Immature natural killer cell (primary cell): Measurements from ENCODE around the gene MXD4. TPM values are rescaled to one million over a fixed set of nuclear protein-coding genes. Genes with fewer than 3 reads are reported as not detected.

ENCODE experiments used
- DNase-seq, 3 donors: peaks; one replicate each; pipeline ENCODE4 v3.0.0; 2022; ENCODE audit warnings: mixed read lengths in 1 of 3
- H3K27ac Mint-ChIP-seq, 6 donors: one replicate each; pipeline ENCODE4 v1.8.0; 2020; ENCODE audit warnings: mixed read lengths in 6 of 6, mild to moderate bottlenecking in 5 of 6, inconsistent platforms in 4 of 6, moderate library complexity in 3 of 6
- H3K27me3 Mint-ChIP-seq, 3 donors: one replicate each; pipeline ENCODE4 v1.8.0; 2020 to 2021; ENCODE audit warnings: low read depth in 3 of 3, mild to moderate bottlenecking in 3 of 3, mixed read lengths in 3 of 3, moderate library complexity in 3 of 3, inconsistent platforms in 1 of 3
- H3K36me3 Mint-ChIP-seq, 3 donors: one replicate each; pipeline ENCODE4 v1.8.0; 2020; ENCODE audit warnings: mixed read lengths in 3 of 3, inconsistent platforms in 2 of 3, mild to moderate bottlenecking in 2 of 3
- H3K4me1 Mint-ChIP-seq, 2 donors: one replicate each; pipeline ENCODE4 v1.8.0; 2020; ENCODE audit warnings: inconsistent platforms in 2 of 2, mild to moderate bottlenecking in 2 of 2, mixed read lengths in 2 of 2, moderate library complexity in 1 of 2
- H3K4me3 Mint-ChIP-seq, 5 donors: one replicate each; pipeline ENCODE4 v1.8.0; 2020; ENCODE audit warnings: mild to moderate bottlenecking in 5 of 5, mixed read lengths in 5 of 5, inconsistent platforms in 3 of 5, moderate library complexity in 3 of 5
- H3K9me3 Mint-ChIP-seq, 6 donors: one replicate each; pipeline ENCODE4 v1.8.0; 2020; ENCODE audit warnings: mild to moderate bottlenecking in 6 of 6, mixed read lengths in 6 of 6, inconsistent platforms in 4 of 6, moderate library complexity in 3 of 6
- polyA plus RNA-seq, 3 donors: library from polyadenylated mRNA; unstranded; fragments of 300-500 nt; fragmentation: Illumina TruSeq; gene quantifications; one replicate each; pipeline ENCODE4 v1.2.3, GENCODE V29; 2021

The MXD4 gene
- polyA plus RNA-seq, 3 donors from 2014 or later = 55.0 to 56.1 (median 55.0) TPM

DNA sequence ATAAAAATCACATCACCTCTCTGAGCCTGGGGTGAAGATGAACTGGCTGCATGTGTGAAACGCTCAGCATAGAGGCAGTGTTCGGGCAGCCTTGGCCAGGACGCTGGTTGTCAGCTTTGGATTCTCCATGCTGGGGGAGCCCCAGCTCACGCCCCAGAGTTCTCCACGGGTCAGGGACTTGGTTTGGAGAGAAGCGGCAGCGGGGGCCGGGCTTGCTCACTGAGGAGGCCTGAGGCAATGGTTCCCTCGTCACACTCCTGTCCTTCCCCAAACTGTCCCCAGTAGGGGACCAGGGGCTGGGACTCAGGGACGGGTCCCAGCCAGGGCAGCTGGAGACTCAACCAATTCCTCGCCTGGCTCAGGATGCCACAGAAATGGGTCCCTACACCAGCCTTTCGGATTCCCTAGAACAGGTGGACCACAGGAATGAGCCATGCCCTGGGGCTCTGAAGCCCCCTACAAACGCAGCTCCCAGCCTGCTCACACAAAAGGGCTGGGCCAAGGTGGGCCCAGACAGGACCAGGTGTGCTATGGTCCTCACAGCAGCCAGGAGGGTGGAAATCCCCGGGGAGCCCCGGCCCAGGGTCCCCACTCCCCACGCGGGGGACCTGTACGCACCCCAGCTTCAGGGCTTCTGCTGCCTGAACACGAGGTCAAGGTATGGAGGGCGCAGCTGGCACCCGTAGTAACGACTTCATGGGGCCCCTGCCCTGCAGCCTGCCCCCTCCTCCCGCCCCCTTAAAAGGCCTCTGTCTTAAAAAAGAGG lies 1.4 kb downstream of the MXD4 start:
- peak overlapping the region; percentile 41 to 74 (median 61) for H3K4me3 Mint-ChIP-seq
- H3K27me3 Mint-ChIP-seq = peaks cover 3 to 12% (median 11%) of the 10 kb centered on the region in 3 donors
- no peaks in the 10 kb centered on the region for H3K9me3 Mint-ChIP-seq
- DNase-seq = no peak
- H3K27ac Mint-ChIP-seq = peak overlapping the region in 5 of 6 donors; percentile 16 to 71 (median 28)
- peaks cover 0 to 9% of the 10 kb centered on the region in 2 donors for H3K4me1 Mint-ChIP-seq
- H3K36me3 Mint-ChIP-seq = no peaks in the 10 kb centered on the region

DNA sequence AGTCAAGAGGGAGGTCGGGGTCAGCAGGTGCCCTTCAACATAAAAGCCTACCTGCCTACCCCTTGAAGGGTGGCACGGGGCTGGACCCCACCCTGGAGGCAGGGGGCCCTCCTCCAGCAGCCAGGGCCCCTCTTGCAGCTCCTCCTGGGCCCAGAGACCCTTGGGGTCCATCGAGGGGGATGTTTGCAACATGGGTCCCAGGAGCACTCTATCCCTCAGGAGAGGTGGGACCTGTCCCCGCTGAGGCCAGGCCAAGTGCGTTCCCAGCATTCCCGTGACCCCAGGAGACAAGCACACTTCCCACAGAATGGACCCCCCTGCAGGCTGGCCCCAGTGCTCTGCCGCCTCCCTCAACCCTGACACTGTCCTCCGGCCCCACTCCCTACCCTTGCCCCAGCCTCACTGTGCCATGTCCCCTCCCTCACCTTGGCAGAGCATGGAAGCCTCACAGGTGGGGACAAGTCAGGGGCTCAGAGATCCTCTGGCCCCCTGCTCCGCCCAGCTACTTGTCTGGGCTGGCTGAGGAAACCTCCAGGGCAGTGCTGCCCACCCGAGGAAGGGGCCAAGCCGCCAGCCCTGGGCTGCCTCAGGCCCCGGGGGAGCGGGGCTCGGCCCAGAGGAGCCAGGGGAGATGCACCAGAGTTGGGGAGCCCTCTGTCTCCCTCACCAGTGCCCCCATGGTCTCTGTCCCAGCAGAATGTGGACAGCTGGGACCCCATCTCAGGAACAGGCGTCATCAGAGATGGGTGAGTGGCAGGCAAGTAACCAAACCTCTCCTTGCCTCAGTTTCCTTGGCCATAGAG lies 2.2 kb downstream of the MXD4 start:
- Mint-ChIP-seq H3K36me3 (peaks cover 0 to 3% (median 0%) of the 10 kb centered on the region in 3 donors), H3K4me3 (peak overlapping the region; percentile 41 to 74 (median 61)), H3K27ac (peak overlapping the region in 3 of 6 donors; percentile 16 to 31 (median 25)), H3K4me1 (peaks cover 2 to 15% of the 10 kb centered on the region in 2 donors), H3K27me3 (peaks cover 7 to 18% (median 15%) of the 10 kb centered on the region in 3 donors), H3K9me3 (no peaks in the 10 kb centered on the region)
- no peak for DNase-seq

DNA sequence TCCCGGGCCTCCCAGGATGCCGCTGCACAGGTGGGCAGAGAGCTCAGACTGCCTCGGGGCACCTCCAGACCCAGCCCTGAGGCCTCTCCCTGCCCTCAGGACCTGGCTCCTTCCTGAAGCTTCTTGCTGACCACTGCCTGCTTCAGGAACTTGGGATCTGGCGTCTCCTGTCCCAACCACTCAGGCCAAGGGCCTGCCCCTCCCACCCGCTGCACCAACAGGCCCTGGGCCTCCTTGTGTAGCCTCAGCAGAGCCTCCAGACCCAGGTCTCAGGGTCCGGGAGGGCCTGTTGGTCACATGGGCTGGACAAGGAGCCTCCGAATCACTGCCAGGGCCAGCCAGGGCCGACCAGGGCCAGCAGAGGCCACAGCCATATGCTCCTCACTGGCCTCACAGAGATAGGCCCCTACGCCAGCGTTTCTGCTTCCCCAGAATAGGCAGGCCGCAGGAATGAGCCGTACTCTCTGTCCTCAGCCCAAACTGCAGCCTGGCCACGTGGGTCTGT lies 2.8 kb downstream of the MXD4 start:
- Mint-ChIP-seq H3K27me3 (peaks cover 9 to 21% (median 15%) of the 10 kb centered on the region in 3 donors), H3K9me3 (no peaks in the 10 kb centered on the region), H3K4me1 (peaks cover 8 to 21% of the 10 kb centered on the region in 2 donors), H3K36me3 (peaks cover 5 to 9% (median 6%) of the 10 kb centered on the region in 3 donors), H3K27ac (peak overlapping the region in 1 of 6 donors; percentile 45), H3K4me3 (peak overlapping the region in 1 of 5 donors; percentile 33)
- DNase-seq = no peak

- Mint-ChIP-seq H3K27ac (peak overlapping the region in 1 of 6 donors; percentile 45), H3K4me3 (no peak overlapping the region)
- DNase-seq = no peak
Measured at GRCh38 chr4:2258091-2259035, 3.5 kb downstream of the MXD4 start.

GRCh38 chr4:2257361-2258081 lies 4.4 kb downstream of the MXD4 start:
- no peak for DNase-seq
- Mint-ChIP-seq H3K9me3 (no peaks in the 10 kb centered on the region), H3K27me3 (peaks cover 14 to 30% (median 16%) of the 10 kb centered on the region in 3 donors), H3K36me3 (peaks cover 5 to 12% (median 6%) of the 10 kb centered on the region in 3 donors), H3K4me3 (no peak overlapping the region), H3K27ac (peak overlapping the region in 1 of 6 donors; percentile 50), H3K4me1 (peaks cover 8 to 19% of the 10 kb centered on the region in 2 donors)

More at GRCh38 chr4:2258091-2259035, 3.5 kb downstream of the MXD4 start:
- Mint-ChIP-seq H3K36me3 (peaks cover 5 to 12% (median 6%) of the 10 kb centered on the region in 3 donors), H3K27me3 (peaks cover 14 to 24% (median 14%) of the 10 kb centered on the region in 3 donors), H3K4me1 (peaks cover 8 to 19% of the 10 kb centered on the region in 2 donors), H3K9me3 (no peaks in the 10 kb centered on the region)

DNA sequence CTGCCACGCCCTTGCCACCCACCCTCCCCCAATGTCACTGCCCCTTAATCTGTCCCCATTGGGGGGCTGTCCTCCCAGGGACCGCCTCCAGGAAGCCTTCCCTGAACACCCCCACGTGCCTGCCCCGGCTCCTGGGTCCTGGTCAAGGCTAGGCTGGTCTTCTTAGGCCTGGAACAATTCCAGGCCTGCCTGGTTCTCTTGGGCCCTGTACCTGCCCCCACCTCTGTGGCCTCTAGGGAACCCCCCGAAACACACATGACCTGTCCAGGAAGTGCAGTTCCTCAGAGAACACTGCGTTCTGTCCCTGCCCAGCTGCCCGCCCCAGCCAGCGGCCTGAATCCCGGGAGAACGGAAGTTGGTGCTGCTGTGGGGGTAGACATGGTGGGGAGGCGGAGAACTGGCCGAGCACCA lies 5.1 kb downstream of the MXD4 start:
- DNase-seq = no peak
- Mint-ChIP-seq H3K27me3 (peaks cover 17 to 33% (median 21%) of the 10 kb centered on the region in 3 donors), H3K36me3 (peaks cover 5 to 12% (median 6%) of the 10 kb centered on the region in 3 donors), H3K27ac (peak overlapping the region in 2 of 6 donors; percentile 17 to 72), H3K9me3 (no peaks in the 10 kb centered on the region), H3K4me1 (peaks cover 8 to 19% of the 10 kb centered on the region in 2 donors), H3K4me3 (no peak overlapping the region)

DNA sequence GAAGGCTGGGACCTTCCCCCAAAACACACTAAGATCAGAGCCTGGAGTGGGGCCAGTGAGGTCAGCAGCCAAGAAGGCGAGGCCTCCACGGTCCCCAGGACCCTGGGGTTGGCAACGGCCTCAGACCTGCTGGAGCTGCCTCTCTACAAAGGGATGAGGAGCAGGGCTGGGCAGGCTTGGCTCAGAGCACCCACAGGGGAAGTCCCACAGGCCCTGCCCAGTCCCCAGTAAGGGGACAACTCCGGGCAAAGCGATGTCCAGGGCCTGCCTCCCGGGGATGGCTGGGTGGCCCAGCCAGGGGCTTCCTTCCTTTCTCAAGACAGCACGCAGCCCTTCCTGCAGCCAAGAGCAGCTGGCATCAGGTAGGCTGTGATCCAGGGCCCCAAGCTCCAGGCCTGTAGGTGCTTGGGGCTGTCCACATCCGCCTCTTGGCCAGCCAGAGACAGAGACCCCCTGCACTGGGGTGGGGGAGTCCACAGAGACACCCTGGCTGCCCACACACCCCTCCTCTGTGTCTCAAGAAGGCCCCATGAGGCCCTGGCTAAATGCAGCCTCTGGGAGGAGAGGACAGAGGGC lies 5.7 kb downstream of the MXD4 start:
- DNase-seq = no peak
- no peak overlapping the region for H3K4me3 Mint-ChIP-seq
- peaks cover 8 to 19% of the 10 kb centered on the region in 2 donors for H3K4me1 Mint-ChIP-seq
- H3K27me3 Mint-ChIP-seq = peaks cover 17 to 37% (median 23%) of the 10 kb centered on the region in 3 donors
- peaks cover 5 to 12% (median 6%) of the 10 kb centered on the region in 3 donors for H3K36me3 Mint-ChIP-seq
- no peak overlapping the region for H3K27ac Mint-ChIP-seq
- H3K9me3 Mint-ChIP-seq = no peaks in the 10 kb centered on the region

- Mint-ChIP-seq H3K9me3 (no peaks in the 10 kb centered on the region), H3K27ac (no peak overlapping the region), H3K27me3 (peaks cover 17 to 38% (median 26%) of the 10 kb centered on the region in 3 donors), H3K36me3 (peaks cover 5 to 12% (median 6%) of the 10 kb centered on the region in 3 donors), H3K4me1 (peaks cover 8 to 19% of the 10 kb centered on the region in 2 donors), H3K4me3 (no peak overlapping the region)
- no peak for DNase-seq
Measured at GRCh38 chr4:2255501-2256155, 6.3 kb downstream of the MXD4 start.

DNA sequence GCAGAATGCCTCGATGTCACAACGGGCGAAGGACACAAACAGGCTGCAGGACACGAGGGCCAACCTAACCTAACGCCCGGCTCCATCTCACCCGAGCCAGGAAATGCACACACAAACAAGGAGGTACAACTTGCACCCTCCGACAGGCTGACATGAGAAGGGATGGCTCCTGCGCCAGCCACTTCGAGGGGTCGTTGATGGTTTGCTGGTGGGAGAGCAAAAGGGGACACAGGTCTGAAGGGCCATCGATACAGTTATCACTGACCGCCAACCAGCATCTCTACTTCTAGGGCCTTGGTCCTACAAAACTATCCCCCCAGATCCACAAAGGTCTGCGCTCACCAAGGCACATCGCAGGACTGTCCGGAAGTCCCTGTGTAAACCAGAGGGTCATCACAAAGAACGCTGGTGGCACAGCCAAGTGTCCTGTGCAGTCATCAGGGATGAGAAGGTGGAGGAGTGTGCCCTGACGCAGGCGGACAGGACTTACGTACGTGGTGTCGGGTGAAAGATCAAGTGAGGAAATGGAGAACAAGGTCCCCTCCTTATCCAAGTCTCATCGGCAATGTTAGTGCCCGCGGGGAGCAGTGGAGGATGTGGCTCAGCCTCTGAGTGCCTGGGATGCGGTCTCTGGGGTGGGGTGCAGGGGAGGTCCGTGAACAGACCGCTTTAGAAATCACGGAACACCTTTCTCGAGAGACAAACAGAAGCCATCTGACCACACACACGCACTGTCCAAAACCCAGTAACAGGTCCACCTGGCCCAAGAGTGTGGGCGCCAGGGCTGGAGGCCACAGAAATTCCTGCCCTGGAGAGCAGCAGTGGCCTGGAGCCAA lies 7.0 kb downstream of the MXD4 start:
- Mint-ChIP-seq H3K4me1 (peaks cover 8 to 15% of the 10 kb centered on the region in 2 donors), H3K27ac (peak overlapping the region in 5 of 6 donors; percentile 32 to 67 (median 53)), H3K4me3 (no peak overlapping the region), H3K9me3 (no peaks in the 10 kb centered on the region), H3K36me3 (peaks cover 5 to 12% (median 6%) of the 10 kb centered on the region in 3 donors), H3K27me3 (peaks cover 17 to 38% (median 32%) of the 10 kb centered on the region in 3 donors)
- DNase-seq = no peak

GRCh38 chr4:2253160-2254084 lies 8.5 kb downstream of the MXD4 start:
- Mint-ChIP-seq H3K36me3 (peaks cover 5 to 12% (median 6%) of the 10 kb centered on the region in 3 donors), H3K4me3 (no peak overlapping the region), H3K9me3 (no peaks in the 10 kb centered on the region), H3K27me3 (peaks cover 17 to 38% (median 32%) of the 10 kb centered on the region in 3 donors), H3K27ac (peak overlapping the region in 3 of 6 donors; percentile 10 to 72 (median 55)), H3K4me1 (peaks cover 8 to 15% of the 10 kb centered on the region in 2 donors)
- DNase-seq = no peak
